ENCODE data around the gene C1orf21. TPM values are rescaled to one million over a fixed set of nuclear protein-coding genes. Genes with fewer than 3 reads are reported as not detected.

C1orf21 gene
- total RNA-seq, 4 donors from 2014 or later: 30.6 to 61.7 (median 43.0) TPM

GRCh38 chr1:184489908-184490307 lies 103.1 kb downstream of the C1orf21 start:
- DNase-seq (ENCODE audit: low spot score in 2 of 2): no peak
- Histone ChIP-seq H3K36me3 (no peaks in the 10 kb centered on the region), H3K9me3 (no peaks in the 10 kb centered on the region), H3K27me3 (no peaks in the 10 kb centered on the region), H3K4me3 (no peak overlapping the region), H3K4me1 (peaks cover 0 to 65% (median 47%) of the 10 kb centered on the region in 4 donors), H3K27ac (no peak overlapping the region)
- TF ChIP-seq, protein P1, sequence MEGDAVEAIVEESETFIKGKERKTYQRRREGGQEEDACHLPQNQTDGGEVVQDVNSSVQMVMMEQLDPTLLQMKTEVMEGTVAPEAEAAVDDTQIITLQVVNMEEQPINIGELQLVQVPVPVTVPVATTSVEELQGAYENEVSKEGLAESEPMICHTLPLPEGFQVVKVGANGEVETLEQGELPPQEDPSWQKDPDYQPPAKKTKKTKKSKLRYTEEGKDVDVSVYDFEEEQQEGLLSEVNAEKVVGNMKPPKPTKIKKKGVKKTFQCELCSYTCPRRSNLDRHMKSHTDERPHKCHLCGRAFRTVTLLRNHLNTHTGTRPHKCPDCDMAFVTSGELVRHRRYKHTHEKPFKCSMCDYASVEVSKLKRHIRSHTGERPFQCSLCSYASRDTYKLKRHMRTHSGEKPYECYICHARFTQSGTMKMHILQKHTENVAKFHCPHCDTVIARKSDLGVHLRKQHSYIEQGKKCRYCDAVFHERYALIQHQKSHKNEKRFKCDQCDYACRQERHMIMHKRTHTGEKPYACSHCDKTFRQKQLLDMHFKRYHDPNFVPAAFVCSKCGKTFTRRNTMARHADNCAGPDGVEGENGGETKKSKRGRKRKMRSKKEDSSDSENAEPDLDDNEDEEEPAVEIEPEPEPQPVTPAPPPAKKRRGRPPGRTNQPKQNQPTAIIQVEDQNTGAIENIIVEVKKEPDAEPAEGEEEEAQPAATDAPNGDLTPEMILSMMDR (IDR thresholded peaks at IDR 0.05): no peak
- no peak for TF ChIP-seq POLR2A (IDR thresholded peaks at IDR 0.05)
- no peak for TF ChIP-seq EP300 (IDR thresholded peaks at IDR 0.05)
- WGBS, 2 donors: 96 to 98% methylated on average over 3 of the region's 3 CpGs

DNA sequence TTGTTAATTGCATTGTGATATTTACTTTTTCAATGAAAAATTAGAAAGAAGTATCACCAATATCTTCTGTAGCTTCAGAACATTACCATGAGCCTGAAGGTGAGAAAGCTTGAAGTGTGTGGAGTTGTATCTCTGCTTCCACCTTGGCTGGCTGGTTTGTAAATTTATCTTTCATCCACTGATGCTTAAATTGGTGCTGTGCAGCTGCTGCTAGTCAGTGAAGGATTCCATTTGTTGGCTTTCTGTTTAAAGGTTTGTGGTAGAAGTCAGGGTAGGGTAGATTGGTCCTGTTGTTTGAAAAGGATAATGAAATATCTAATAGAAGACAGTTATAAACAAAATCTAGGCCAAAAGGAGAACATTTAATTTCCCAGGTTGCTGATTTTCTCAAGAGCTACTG lies 105.7 kb downstream of the C1orf21 start:
- H3K27me3 ChIP-seq: no peaks in the 10 kb centered on the region
- TF ChIP-seq, protein P1 (IDR thresholded peaks at IDR 0.05): no peak
- TF ChIP-seq POLR2A (IDR thresholded peaks at IDR 0.05) (no peak), EP300 (IDR thresholded peaks at IDR 0.05) (no peak)

GRCh38 chr1:184493987-184494388 lies 107.2 kb downstream of the C1orf21 start:
- Histone ChIP-seq H3K27ac (no peak overlapping the region), H3K4me1 (peaks cover 0 to 52% (median 33%) of the 10 kb centered on the region in 4 donors), H3K36me3 (no peaks in the 10 kb centered on the region), H3K9me3 (no peaks in the 10 kb centered on the region), H3K4me3 (no peak overlapping the region), H3K27me3 (no peaks in the 10 kb centered on the region)
- WGBS, 2 donors: 89 to 93% methylated on average over 1 of the region's 1 CpG
- DNase-seq (ENCODE audit: low spot score in 2 of 2): no peak
- no peak for TF ChIP-seq POLR2A (IDR thresholded peaks at IDR 0.05)
- TF ChIP-seq, protein P1 (IDR thresholded peaks at IDR 0.05): no peak
- TF ChIP-seq EP300 (IDR thresholded peaks at IDR 0.05): no peak

More for the DNA sequence above, 105.7 kb downstream of the C1orf21 start:
- H3K4me3 ChIP-seq: no peak overlapping the region
- H3K9me3 ChIP-seq: no peaks in the 10 kb centered on the region
- H3K36me3 ChIP-seq: no peaks in the 10 kb centered on the region
- peaks cover 0 to 48% (median 31%) of the 10 kb centered on the region in 4 donors for H3K4me1 ChIP-seq
- no peak for DNase-seq (ENCODE audit: low spot score in 2 of 2)
- H3K27ac ChIP-seq: peak overlapping the region in 3 of 4 donors; percentile 67 to 80 (median 68)

DNA sequence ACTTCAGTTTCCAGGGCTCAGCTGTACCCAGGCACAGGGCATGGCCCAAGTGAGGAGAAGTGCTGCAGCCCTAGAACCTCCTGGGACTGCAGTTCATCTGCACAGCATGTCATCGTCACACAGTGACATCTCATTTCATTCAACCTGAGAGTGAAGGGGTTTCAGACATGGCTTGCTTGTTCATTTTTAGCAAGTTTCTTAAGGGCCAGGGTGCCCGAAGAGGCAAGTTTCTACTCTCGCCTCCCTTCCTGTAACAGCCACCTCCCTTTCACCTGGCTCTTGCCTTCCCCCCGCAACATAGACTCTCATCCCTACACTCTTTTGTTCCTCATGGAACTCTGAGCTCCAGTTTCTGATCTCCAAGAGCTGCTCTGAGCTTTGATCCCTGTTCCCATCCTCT lies 108.1 kb downstream of the C1orf21 start:
- WGBS, 2 donors: 97 to 98% methylated on average over 4 of the region's 4 CpGs
- no peak overlapping the region for H3K4me3 ChIP-seq
- TF ChIP-seq, protein P1 (IDR thresholded peaks at IDR 0.05): no peak
- TF ChIP-seq POLR2A (IDR thresholded peaks at IDR 0.05) (no peak), EP300 (IDR thresholded peaks at IDR 0.05) (no peak)

DNA sequence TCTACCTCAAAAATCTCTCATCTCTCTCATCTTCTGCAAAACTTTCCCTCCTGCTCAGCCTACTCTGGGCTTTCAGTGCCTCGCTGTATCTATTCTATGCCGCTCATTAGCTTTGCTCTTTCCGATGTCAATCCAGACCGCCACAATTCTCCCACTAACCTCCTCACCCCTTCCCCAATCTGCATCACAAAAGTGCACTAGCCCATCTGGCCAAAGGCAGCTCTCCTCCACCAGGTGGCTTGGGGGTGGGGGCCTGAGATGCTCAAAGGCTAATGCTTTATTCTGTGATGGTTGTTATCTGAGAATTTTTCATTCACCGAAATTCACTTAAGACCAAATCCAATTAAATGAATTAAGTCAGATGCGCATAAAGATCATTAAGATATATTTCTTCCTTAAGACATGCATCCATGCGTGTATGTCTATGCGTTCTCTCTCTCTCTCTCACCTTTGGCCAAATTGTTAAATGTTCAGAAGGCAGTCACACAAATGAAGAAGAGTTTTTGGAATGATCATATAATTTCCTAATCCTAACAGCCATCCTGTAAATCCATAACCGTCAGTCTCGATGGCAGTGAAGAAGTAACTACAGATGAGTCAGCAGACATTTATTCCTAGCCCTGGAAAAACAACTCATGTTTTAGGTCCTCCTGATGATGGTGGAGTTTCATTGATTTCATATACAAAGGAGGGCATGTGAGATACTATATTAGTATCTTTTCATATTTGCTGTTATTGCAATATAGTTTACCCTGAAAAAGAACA lies 111.3 kb downstream of the C1orf21 start:
- Histone ChIP-seq H3K27ac (peak overlapping the region in 1 of 4 donors; percentile 13), H3K4me1 (peaks cover 0 to 34% (median 8%) of the 10 kb centered on the region in 4 donors), H3K4me3 (no peak overlapping the region), H3K9me3 (no peaks in the 10 kb centered on the region), H3K36me3 (no peaks in the 10 kb centered on the region), H3K27me3 (no peaks in the 10 kb centered on the region)
- WGBS, 2 donors: 84 to 92% methylated on average over 10 of the region's 10 CpGs
- TF ChIP-seq EP300 (IDR thresholded peaks at IDR 0.05) (no peak), POLR2A (IDR thresholded peaks at IDR 0.05) (no peak)
- no peak for DNase-seq (ENCODE audit: low spot score in 2 of 2)

More for the DNA sequence above, 108.1 kb downstream of the C1orf21 start:
- H3K27ac ChIP-seq: no peak overlapping the region
- H3K36me3 ChIP-seq: no peaks in the 10 kb centered on the region
- no peaks in the 10 kb centered on the region for H3K27me3 ChIP-seq
- peaks cover 0 to 55% (median 32%) of the 10 kb centered on the region in 4 donors for H3K4me1 ChIP-seq
- no peak for DNase-seq (ENCODE audit: low spot score in 2 of 2)
- H3K9me3 ChIP-seq: no peaks in the 10 kb centered on the region
